ENCODE data around the gene NCOR1.

Gene NCOR1

DNA sequence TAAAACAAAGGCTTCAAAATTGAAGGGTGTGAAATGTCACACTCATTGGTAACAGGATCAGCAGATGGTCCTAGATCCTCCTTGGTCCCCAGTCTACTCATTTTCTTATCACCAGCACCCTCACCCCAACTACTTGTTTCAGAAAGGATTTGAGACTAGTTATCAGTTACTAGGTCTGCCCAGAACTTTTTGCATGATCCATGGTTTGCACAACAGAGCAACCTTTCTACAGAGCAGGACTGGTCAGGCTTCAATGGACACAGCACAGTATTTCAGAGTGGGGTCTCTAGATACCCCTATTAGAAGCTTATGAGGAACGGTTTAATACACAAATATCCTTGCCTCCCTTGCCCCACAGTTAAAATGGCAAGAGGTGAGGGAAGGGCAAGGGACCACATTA, 190.1 kb downstream of the NCOR1 start:
- DNase-seq: no peak

DNA sequence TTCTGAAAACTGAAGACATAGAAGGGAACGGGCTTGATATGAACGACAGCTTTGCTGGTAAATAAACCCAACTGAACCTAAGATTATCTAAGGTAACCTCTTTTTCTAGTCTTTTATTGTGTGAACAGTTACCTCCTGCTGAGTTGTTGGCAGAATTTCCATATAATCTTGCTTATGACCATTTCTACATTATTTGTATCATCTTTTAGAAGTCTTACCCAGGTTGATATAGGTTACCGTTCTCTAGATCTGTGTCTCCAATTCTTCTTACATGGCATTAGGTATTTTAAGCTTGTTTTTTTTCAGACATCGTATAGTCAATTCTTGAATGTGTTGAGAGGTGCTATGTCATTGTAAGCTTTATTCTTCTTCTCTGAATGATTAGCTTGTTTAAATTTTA, 191.5 kb downstream of the NCOR1 start:
- no peak for DNase-seq

DNA sequence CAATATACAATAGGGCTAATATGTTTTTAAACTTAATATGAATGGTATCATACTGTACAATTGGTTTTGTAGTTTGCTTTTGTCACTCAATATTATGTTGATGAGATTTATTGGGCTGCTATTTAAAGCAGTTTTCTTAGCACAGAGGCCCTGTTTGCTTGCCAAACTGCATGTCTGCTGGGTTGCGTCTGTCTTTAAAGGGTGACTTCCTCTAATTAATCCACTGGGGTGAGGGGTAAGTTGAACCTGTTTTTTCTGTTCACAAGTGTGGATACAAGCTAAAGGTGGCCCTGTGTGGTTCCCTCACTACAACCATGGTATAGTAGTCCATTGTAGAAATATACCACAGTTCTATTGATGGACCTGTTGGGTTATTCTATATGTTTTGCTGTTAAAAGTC, 196.0 kb downstream of the NCOR1 start:
- no peak for DNase-seq

DNA sequence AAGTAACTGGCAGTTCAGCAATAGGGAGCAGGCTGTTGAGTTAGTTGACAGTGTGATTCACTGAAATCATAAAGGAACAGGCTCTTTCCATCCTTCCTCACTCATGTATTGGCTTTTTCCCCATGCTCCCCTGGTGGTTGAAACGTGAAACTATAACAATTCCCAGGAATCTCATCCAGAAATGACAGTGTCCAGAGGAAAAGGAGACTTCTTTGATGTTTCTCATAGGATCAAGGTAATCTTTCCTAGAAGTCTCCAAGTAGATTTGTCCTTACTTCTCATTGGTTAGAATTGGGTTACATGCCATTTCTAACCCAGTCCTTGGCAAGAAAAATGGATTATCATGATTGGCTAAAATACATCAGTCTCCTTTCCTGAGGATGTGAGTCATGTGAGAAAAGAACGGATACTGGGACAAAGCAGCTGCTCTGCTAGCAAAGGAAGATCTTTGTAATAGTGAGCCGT, 201.4 kb downstream of the NCOR1 start:
- DNase-seq: no peak

DNA sequence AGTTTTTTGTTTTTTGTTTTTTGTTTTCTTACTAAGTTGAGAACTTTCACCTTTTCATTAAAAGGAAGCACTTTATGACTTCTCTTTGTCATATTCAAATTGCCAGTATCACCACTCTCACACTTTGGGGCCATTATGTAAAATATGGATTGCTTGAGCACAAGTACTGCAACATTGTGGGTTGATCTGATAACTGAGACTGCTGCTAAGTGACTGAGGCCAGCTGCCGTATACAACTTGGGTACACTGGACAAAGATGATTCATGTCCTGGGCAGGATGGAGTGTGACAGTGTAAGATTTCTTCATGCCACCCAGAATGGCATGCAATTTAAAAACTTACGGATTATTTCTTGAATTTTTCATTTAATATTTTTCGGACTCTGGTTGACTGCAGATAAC, 207.9 kb downstream of the NCOR1 start:
- no peak for DNase-seq

DNA sequence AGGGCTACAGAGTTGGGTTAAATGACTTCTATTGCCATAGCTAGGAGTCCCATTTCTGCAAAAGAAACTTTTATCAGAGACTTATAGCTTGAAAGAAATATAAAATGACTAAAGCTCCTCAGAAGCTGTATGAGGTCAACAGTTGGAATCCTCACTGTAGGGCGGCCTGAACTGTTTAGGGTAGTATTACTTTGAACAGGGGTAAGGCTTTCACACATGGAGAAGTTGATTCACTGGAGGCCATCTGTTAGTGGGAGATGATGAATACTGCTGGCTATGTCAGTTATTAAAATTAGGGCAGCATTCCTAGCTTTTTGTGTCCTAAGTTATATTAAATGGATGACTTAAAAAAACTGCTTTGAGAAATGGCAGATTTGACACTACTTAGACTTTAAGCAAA, 209.7 kb downstream of the NCOR1 start:
- no peak for DNase-seq

DNA sequence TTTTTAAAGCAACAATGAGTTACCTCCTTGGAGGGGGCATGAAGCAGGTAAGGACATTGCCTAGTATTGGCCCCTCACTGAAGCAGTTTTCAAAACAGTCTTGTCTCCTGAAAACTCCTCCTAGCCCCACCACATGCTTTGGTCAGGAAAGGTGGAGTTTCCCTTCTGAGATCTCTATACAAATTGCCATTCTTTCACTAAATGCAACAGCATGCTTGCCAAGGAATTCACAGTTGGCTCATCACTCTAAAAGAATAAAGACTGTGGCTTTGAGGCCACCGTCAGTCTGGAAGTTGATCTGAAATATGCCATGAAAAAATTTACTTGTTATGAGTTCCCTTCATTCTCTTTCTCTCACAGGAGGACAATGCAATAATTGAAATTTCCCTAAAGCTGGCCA, 211.5 kb downstream of the NCOR1 start:
- DNase-seq: no peak

DNA sequence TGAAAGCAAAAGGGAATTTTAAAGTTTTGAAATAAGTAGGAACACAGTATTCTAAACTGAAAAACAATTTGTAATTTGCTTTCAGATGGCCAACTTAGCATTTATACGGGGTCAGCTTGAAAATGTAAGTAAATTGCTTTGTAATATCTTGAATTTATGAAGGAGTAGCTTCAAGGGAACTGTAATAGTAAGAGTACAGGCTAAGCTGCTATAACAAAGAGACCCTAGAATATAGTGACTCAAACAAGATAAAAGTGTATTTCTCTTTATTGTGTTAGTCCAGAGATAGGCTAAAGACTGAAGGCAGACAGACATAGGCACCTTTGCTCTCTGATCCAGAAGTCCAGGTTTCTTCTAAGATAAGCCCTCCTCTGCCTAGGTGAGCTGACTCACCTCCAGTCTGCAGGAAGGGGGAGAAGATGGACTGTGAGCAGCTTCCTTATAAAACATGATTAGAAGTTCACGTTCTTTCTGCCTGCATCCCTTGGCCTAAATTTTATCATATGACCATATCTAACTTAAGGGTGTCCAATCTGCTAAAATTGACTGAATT, 212.6 kb downstream of the NCOR1 start:
- DNase-seq: no peak

DNA sequence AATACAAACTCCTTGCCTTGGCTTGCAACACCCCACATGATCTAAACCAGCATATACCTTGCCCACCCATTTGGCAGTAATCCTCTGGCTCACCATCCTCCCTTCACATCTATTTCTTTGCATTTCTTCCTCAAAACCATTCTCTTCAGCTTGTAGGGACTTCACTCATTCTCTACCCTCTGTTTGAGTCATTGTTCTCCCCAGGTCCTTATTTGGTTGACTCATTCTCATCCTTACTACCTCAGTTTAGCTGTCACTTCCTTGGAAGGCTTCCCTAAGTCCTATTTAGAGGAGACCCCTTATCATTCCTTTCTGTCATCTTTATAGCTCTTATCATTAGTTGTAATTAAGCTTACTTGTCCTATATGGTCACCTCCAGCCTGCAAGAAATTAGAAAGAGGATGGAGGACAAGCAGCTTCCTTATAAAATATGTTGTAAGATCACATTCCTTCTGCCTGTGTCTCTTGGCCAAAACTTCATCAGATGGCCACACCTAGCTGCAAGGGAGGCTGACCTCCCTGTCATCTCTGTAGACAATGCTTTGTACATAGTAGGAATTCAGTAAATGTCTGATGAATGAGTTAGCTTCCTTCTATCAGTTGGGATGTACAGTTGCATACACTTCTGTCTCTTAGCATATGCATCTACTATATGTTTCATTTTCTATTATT, 214.0 kb downstream of the NCOR1 start:
- DNase-seq: no peak

DNA sequence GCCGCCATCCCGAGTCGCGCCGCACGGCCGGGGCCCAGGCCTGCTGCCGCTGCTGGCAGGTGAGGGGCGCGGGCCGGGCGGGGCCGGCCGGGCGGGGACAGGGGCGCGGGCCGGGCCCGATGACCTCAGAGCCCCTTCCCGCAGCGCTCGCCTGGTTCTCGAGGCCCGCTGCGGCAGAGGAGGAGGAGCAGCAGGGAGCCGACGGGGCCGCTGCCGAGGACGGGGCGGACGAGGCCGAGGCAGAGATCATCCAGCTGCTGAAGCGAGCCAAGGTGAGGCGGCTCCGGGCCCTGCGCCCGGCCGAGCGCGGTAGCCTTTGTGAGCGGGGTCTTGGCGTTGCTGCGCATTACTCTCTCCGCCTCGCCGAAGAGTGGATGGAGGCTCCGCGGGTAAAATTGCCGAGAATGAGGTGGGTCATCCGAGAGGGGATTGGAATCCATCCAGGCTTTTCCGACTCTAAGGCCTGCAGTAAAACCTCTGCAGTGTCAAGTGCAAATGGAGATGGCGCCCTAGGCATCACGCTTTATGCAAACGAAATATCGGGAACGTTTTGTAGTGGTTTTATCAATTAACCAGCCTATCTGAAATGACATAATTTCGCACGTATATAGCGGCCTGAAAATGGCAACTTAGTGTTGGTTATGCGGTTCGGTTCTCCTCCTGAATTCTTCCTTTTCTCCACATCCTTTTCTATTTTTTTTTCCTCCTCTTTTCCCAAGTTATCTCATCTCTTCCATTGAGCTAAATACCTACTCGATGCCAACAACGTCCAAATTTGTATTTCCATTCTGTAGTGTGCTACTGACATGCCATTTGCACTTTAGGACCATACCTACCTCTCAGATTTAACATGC, 215.1 kb downstream of the NCOR1 start:
- no peak for DNase-seq

DNA sequence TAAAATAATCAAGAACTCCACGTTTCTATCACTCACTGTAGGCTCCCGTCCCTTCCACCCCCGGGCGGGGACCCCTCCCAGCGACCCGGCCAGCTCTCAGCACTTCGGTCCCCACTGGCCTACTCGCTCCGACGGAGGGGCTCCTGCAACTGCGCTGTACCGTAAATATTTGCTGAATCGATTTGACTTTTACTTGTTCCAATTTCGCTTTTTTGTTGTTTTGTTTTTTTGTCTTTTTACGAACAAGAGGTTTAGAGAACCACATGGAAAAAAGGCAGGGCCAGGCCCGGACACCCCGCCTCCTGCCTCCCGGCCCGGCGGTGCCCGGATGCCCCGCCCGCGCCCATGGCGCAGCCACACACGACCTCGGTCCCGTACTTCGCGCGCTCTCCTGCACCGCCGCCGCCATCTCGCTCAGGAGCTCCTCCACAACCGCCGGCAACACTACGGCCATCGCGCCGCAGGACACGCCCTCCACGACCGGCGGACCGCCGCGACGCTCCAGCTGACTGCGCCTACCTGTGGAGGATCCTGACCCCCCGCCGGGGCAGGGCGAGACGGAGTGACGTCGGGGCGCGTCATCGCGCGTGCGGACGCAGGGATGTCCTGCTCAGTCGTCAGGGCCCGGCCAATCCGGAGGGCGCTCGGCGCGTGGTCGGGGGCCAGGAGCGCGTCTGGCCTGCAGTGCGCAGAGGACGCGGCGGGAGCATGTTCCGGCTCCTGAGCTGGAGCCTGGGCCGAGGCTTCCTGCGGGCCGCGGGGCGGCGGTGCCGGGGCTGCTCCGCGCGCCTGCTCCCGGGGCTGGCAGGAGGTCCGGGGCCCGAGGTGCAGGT, 216.0 kb downstream of the NCOR1 start, which contains the start of the genes TTC19 and ZSWIM7:
TSS of gene TTC19 (plus strand) at position 684 of the 833 bp plus-strand sequence. CDS start at position 709, 25 bp downstream.
TSS of gene ZSWIM7 (minus strand) at position 564 of the 833 bp plus-strand sequence. CDS start at position 454, 110 bp downstream.
- DNase-seq: peak; percentile 98

DNA sequence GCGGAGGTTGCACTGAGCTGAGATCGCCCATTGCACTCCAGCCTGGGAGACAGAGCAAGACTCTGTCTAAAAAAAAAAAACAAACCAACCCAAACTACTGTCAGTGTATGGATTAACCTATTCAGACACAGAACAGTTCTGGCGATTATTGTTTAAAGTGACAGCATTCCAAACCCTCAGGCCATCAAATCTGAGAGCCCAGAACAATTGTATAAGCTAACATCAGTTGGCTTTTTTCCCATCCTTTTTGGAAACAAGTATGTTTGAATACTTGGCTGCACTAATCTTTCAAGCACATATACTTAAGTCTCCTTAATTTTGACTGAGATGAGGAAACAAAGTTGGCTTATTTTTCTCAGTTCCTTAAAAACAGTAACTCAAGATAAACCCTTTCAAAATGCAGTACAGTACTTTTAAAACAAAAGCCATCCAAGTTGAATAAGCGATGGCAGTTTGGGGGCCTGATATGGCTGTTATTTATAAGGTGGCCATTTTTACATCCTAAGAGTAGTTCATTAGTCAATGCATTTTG, 217.2 kb downstream of the NCOR1 start:
- DNase-seq: no peak

DNA sequence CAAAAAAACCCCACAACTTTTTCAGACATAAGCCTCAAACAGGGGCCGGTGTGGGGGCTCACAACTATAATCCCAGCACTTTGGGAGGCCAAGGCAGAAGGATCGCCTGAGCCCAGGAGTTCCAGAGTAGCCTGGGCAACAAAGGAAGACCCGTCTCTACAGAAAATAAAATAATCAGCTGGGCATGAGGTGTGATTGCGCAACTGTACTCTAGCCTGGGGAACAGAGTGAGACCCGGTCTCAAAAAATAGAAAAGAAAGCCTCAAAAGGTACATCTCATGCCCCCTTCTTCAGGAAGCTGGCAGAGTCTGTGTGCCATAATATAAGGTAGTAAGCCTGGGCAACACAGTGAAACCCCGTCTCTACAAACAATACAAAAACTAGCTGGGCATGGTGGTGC, 219.0 kb downstream of the NCOR1 start:
- DNase-seq: no peak

DNA sequence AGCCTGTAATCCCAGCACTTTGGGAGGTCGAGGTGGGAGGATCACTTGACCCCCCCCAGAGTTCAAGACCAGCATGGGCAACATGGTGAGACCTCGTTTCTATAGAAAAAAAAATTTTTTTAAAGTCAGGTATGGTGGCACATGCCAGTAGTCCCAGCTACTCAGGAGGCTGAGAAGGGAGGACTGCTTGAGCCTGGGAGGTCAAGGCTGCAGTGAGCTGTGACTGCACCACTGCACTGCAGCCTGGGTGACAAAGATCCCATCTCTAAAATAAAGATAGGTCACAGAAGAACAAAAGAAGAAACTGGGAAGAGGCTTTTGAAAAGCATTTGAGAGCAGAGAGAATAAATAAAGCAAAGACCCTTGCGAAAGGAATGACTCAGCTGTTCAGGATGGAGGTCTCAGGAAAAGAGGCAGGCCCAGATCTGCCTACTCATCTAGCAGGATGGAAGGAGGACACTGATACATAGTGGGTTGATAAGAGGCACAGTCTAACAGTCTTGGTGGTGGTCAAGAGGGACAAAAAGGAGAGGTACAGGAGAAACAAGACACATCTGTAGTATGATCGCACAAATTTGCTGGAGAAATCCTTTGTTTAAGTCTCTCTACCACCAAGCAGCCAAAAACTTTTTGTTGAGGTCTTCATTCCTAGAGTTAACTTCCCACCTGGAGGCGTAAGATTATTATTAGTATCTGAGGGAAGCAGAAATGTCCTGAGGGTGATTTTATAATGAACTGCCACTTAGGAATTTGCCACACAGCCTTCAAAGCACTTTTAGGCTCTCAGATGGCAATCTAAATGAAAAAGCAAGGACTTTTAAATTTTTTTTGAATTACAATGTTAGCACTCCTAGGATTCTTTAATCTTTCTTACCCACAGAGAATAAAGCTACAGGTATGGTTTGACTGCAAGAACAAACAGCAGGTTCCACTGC, 233.4 kb downstream of the NCOR1 start:
- no peak for DNase-seq

DNA sequence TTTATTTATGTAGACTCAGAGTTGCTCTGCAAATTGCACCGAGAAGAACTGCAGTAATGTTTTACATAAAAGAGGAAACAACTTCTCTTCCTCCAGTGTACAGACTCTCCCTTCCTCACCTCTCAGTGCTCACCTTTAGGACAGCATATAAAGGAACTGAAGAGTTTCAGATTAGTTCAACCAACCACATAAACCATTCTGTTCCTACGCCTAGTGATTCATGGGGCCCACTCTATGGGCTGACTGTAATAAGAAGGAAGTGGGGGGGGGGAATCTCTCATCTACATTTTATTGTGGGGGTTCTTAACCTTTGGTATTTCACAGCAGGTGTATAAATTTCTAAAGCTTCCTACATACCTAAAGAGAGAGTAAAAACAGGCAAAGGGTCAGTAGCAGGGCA, 234.1 kb downstream of the NCOR1 start:
- peak; percentile 33 for DNase-seq
